Endothelial cell of umbilical vein (primary cell): ENCODE results near the gene IQCB1. TPM values are rescaled to one million over a fixed set of nuclear protein-coding genes. Genes with fewer than 3 reads are reported as not detected.

ENCODE experiments used
- BruUV-seq: library from RNA; stranded (reverse); fragments of 400-500 nt; replicated peaks from 2 replicates; lab custom pipeline; 2021; lab: Mats Ljungman, UMichigan
- CTCF ChIA-PET: fragments of 300-600, 350-600 bp; sonication (Branson Sonifier 250); formaldehyde crosslinking; loops from one replicate; lab custom pipeline; 2021; ENCODE audit warnings: antibody characterized with exemption, inconsistent platforms; lab: Charles Lee
- POLR2A ChIA-PET: fragments of 300-600, 350-600 bp; sonication (Branson Sonifier 250); formaldehyde crosslinking; loops from one replicate; lab custom pipeline; 2021; ENCODE audit warnings: antibody characterized with exemption, inconsistent platforms; lab: Charles Lee
- DNase-seq: peaks from one replicate; pipeline ENCODE4 v3.0.0-alpha.2; 2011; ENCODE audit warnings: low read depth, low spot score
- FAIRE-seq: peaks from 2 replicates; lab custom pipeline; 2011; peaks lifted over from hg19 to GRCh38; lab: Jason Lieb, UNC
- H2AFZ ChIP-seq: 2 replicates; pipeline ENCODE4 v1.6.0; 2012; ENCODE audit warnings: low read depth, low read length, control low read depth, inconsistent platforms
- H3K27ac ChIP-seq: 2 replicates; pipeline ENCODE4 v1.5.1; 2011; ENCODE audit warnings: low read depth, mild to moderate bottlenecking, control low read depth, low read length, moderate library complexity; ENCODE audit not compliant: insufficient read depth
- H3K27me3 ChIP-seq, 2 experiments: 2 replicates each; pipeline versions ENCODE4 v1.6.0 to v1.6.1; 2011; ENCODE audit warnings: low read length in 2 of 2, mixed read lengths in 1 of 2; ENCODE audit not compliant: control insufficient read depth in 2 of 2, insufficient read depth in 2 of 2
- H3K36me3 ChIP-seq, 2 experiments: 2 replicates in 1 of 2; 3 replicates in 1 of 2; pipeline ENCODE4 v1.5.1; 2011; ENCODE audit warnings: low read length in 2 of 2, mild to moderate bottlenecking in 1 of 2, moderate library complexity in 1 of 2; ENCODE audit not compliant: control insufficient read depth in 2 of 2, insufficient read depth in 2 of 2; ENCODE audit errors: extremely low read depth in 1 of 2
- H3K4me1 ChIP-seq: 3 replicates; pipeline ENCODE4 v1.5.1; 2011; ENCODE audit warnings: mild to moderate bottlenecking, low read length; ENCODE audit not compliant: control insufficient read depth, insufficient read depth; ENCODE audit errors: extremely low read depth
- H3K4me2 ChIP-seq: 2 replicates; pipeline ENCODE4 v1.6.1; 2011; ENCODE audit warnings: low read length, control low read depth, mixed read lengths; ENCODE audit not compliant: insufficient read depth
- H3K4me3 ChIP-seq, 3 experiments: fragments of 200-600 bp in 1 of 3; sonication (generic), shearing (Covaris generic) in 1 of 3; replicated peaks in 1 of 3; 2 replicates each; pipeline ENCODE4 v1.5.1; 2011 to 2016; ENCODE audit warnings: control low read depth in 3 of 3, low read length in 3 of 3, mild to moderate bottlenecking in 2 of 3, inconsistent platforms in 1 of 3, low read depth in 1 of 3, moderate library complexity in 1 of 3; ENCODE audit not compliant: insufficient read depth in 1 of 3
- H3K79me2 ChIP-seq: 2 replicates; pipeline ENCODE4 v1.6.0; 2012; ENCODE audit warnings: low read length, inconsistent platforms; ENCODE audit not compliant: control insufficient read depth, insufficient read depth
- H3K9ac ChIP-seq: replicated peaks from 2 replicates; pipeline ENCODE3; 2011; ENCODE audit warnings: low read length, control low read depth; ENCODE audit not compliant: insufficient read depth; ENCODE audit errors: extremely low read depth
- H3K9me1 ChIP-seq: replicated peaks from 3 replicates; pipeline ENCODE4 v1.6.0; 2011; ENCODE audit warnings: mild to moderate bottlenecking, low read length; ENCODE audit not compliant: control insufficient read depth, insufficient read depth; ENCODE audit errors: extremely low read depth
- H3K9me3 ChIP-seq: replicated peaks from 2 replicates; pipeline ENCODE4 v1.5.1; 2012; ENCODE audit warnings: low read length, inconsistent platforms; ENCODE audit not compliant: control insufficient read depth, insufficient read depth
- H4K20me1 ChIP-seq: replicated peaks from 2 replicates; pipeline ENCODE3; 2011; ENCODE audit warnings: mild to moderate bottlenecking, low read length; ENCODE audit not compliant: control insufficient read depth, insufficient read depth; ENCODE audit errors: extremely low read depth
- CTCF ChIP-seq, 2 donors: IDR thresholded peaks; 1 replicate in 1 of 2; 2 replicates in 1 of 2; pipeline ENCODE4 v1.5.1; 2011; ENCODE audit warnings: low read length in 2 of 2, mild to moderate bottlenecking in 2 of 2, moderate library complexity in 2 of 2, control low read depth in 1 of 2, inconsistent platforms in 1 of 2, low read depth in 1 of 2; ENCODE audit not compliant: insufficient read depth in 1 of 2; ENCODE audit errors: extremely low read depth in 1 of 2
- EZH2 ChIP-seq: IDR thresholded peaks from 2 replicates; pipeline ENCODE4 v1.6.1; 2012; ENCODE audit warnings: borderline replicate concordance, low read depth, mild to moderate bottlenecking, moderate library complexity, low read length, inconsistent platforms; ENCODE audit not compliant: severe bottlenecking
- FOS ChIP-seq: IDR thresholded peaks from 2 replicates; pipeline ENCODE4 v1.6.1; 2011; ENCODE audit warnings: mild to moderate bottlenecking, low read length, moderate library complexity, borderline replicate concordance; ENCODE audit not compliant: insufficient read depth
- GATA2 ChIP-seq: IDR thresholded peaks from 2 replicates; pipeline ENCODE4 v1.7.0; 2011; ENCODE audit warnings: low read depth, mild to moderate bottlenecking, moderate library complexity, mixed read lengths, low read length; ENCODE audit not compliant: insufficient read length, insufficient read depth
- JUN ChIP-seq: IDR thresholded peaks from 2 replicates; pipeline ENCODE4 v1.6.1; 2011; ENCODE audit warnings: borderline replicate concordance, low read depth; ENCODE audit not compliant: insufficient read length, insufficient read depth
- MYC ChIP-seq: IDR thresholded peaks from one replicate; pipeline ENCODE4 v1.6.1; 2011; ENCODE audit warnings: mild to moderate bottlenecking, low read depth, low read length
- POLR2A ChIP-seq: IDR thresholded peaks from 2 replicates; pipeline ENCODE4 v1.6.1; 2012; ENCODE audit warnings: low read depth, mild to moderate bottlenecking, control low read depth, low read length
- POLR2AphosphoS5 ChIP-seq: IDR thresholded peaks from 2 replicates; pipeline ENCODE4 v1.6.1; 2012; ENCODE audit warnings: low read depth, mild to moderate bottlenecking, control low read depth, low read length, moderate library complexity; ENCODE audit not compliant: insufficient read depth
- dilution Hi-C: fragments of 300-500 bp; cut with MboI; formaldehyde crosslinking; loops from one replicate; pipeline ENCODE4 v1.15.0; 2019; ENCODE audit warnings: low sequenced_read_pairs; ENCODE audit not compliant: extremely low pct_ligation_motif_present
- intact Hi-C: fragments of 100-400 bp; cut with micrococcal nuclease; formaldehyde crosslinking; loops from one replicate; pipeline ENCODE4 v1.10.0; 2022
- polyA plus RNA-seq, 4 experiments: library from polyadenylated mRNA; depleted of rRNA in 3 of 4; stranded (reverse) in 3 of 4; unstranded in 1 of 4; fragments of >200 nt; gene quantifications; 2 replicates each; pipeline versions ENCODE4 v1.2.1 to v1.2.3, GENCODE V29; 2011 to 2012; ENCODE audit warnings: missing spikeins in 1 of 4
- total RNA-seq: library from RNA; stranded (reverse); gene quantifications from 2 replicates; pipeline ENCODE4 v1.2.3, GENCODE V29; 2021
- TF ChIP-seq, protein P1 (sequence below): IDR thresholded peaks from 2 replicates; pipeline ENCODE4 v1.6.1; 2011; ENCODE audit not compliant: insufficient read depth, insufficient read length

Gene IQCB1
- total and polyA plus RNA-seq, 2 donors (not counting 3 experiments of a cell fraction or from before 2014, with no cell fraction given) = 9.9 to 22.0 TPM

GRCh38 chr3:121883507-121883906, 48.6 kb upstream of the IQCB1 start:
- Histone ChIP-seq H3K36me3 (no peaks in the 10 kb centered on the region), H3K9me3 (no peaks in the 10 kb centered on the region), H3K27ac (no peak overlapping the region), H3K79me2 (no peaks in the 10 kb centered on the region), H3K27me3 (no peaks in the 10 kb centered on the region), H3K4me2 (no peak overlapping the region), H3K4me3 (no peak overlapping the region), H2AFZ (no peak overlapping the region), H3K4me1 (no peaks in the 10 kb centered on the region), H3K9ac (no peak overlapping the region), H4K20me1 (no peaks in the 10 kb centered on the region), H3K9me1 (no peaks in the 10 kb centered on the region)
- FAIRE-seq = peak; percentile 65
- POLR2A ChIA-PET = no interaction called here
- no TSS peak for BruUV-seq
- CTCF ChIA-PET = interaction anchor here (0.7 to 1.9 kb wide), 11 partner anchors 9 to 375 kb away, joined by 3 to 9 read pairs (median 4); partner anchors contain the start of gene SLC15A2
- dilution Hi-C loops (no loop called here), intact Hi-C loops (loop anchor here (1.0 to 2.0 kb wide), 3 partner anchors 209 to 417 kb away; no protein-coding TSS in a partner anchor)
- TF ChIP-seq CTCF (IDR thresholded peaks at IDR 0.05; ENCODE audit: extremely low read depth in 1 of 2, insufficient read depth in 1 of 2, low read depth in 1 of 2, low read length in 2 of 2) = peak; percentile 30 to 44
- TF ChIP-seq EZH2 = no peak
- DNase-seq = peak; percentile 44

DNA sequence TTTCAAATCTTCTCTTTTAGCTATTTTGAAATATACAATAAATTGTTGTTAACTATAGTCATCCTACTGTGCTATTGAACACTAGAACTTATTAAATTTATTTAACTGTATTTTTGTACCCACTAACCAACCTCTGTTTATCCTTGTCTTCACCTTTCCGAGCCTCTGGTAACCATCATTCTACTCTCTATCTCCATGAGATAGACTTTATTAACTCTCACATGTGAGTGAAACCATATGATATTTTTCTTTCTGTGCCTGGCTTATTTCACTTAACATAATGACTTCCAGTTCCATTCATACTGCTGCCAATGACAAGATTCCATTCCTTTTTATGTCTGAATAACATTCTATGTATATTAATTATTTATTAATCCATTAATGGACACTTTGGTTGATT, 43.6 kb upstream of the IQCB1 start:
- FAIRE-seq (no peak), DNase-seq (no peak)
- no peak overlapping the region for H3K4me2 ChIP-seq
- H3K9ac ChIP-seq = no peak overlapping the region
- dilution Hi-C loops = no loop called here
- H3K36me3 ChIP-seq = no peaks in the 10 kb centered on the region
- TF ChIP-seq JUN (no peak), MYC (no peak), GATA2 (no peak), POLR2AphosphoS5 (no peak), FOS (no peak), POLR2A (no peak), EZH2 (no peak), CTCF (IDR thresholded peaks at IDR 0.05; ENCODE audit: extremely low read depth in 1 of 2, insufficient read depth in 1 of 2, low read depth in 1 of 2, low read length in 2 of 2) (no peak)
- TF ChIP-seq, protein P1, sequence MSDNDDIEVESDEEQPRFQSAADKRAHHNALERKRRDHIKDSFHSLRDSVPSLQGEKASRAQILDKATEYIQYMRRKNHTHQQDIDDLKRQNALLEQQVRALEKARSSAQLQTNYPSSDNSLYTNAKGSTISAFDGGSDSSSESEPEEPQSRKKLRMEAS = no peak
- no peaks in the 10 kb centered on the region for H3K4me1 ChIP-seq
- no peaks in the 10 kb centered on the region for H3K9me1 ChIP-seq
- H4K20me1 ChIP-seq = no peaks in the 10 kb centered on the region
- no peak overlapping the region for H2AFZ ChIP-seq
- no TSS peak for BruUV-seq
- H3K27me3 ChIP-seq = no peaks in the 10 kb centered on the region
- no peak overlapping the region for H3K27ac ChIP-seq
- H3K4me3 ChIP-seq = no peak overlapping the region
- no peaks in the 10 kb centered on the region for H3K79me2 ChIP-seq
- CTCF ChIA-PET = interaction anchor here (1.0 kb wide), 1 partner anchor 332 kb away, joined by 3 read pairs; no protein-coding TSS in a partner anchor
- intact Hi-C loops = no loop called here
- no peaks in the 10 kb centered on the region for H3K9me3 ChIP-seq
- POLR2A ChIA-PET = no interaction called here
